ENCODE measurements around the gene CRMP1. TPM values are rescaled to one million over a fixed set of nuclear protein-coding genes. Genes with fewer than 3 reads are reported as not detected.

CRMP1 gene
- total RNA-seq, 1 experiment from 2014 or later: 0.07 TPM

DNA sequence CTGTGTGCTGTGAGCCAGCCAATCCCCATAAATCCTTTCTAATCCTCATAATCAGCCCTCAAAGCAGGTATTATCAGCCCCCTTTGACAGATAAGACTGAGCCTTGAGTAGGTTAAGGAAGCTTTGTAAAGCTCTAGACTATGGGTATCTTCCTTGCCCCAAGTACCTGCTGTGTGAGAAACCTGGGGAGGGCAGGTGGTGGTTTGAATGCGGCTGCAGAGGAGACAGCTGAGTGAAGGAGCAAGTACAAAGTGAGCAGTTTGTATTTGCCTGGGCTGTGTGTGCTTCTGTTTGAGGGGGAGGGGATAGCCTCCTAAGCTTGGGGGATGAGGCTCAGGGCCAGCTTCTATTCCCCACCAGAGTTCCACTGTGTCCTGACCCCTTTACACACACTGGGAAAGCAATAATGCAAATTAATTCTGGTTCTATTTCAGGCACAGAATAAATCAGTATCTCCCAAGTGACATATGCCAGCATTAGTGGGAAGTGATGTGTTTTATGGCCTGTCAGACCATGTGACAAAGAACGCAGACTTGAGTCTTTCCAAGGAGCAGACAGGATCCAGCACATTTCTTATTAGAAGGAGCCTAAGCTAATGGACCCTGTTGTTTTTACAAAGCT is 118.4 kb downstream of the CRMP1 start:
- no peak for DNase-seq (ENCODE audit: extremely low read depth, low read depth)

DNA sequence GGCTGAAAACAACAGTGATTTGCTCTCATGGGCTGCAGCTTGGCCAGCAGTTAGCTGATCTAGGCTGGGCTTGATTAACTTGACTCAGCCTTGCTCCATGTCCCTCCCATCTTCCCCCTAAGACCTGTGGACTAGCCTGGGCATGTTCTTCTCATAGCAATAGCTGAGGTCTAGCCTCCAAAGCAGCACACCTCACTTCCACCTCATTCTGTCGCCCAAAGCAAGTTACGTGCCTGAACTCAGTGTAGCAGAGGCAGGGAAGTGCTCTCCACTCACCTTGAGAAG is 119.7 kb downstream of the CRMP1 start:
- DNase-seq (ENCODE audit: extremely low read depth, low read depth): no peak

GRCh38 chr4:5772528-5773270 is 120.2 kb downstream of the CRMP1 start:
- DNase-seq (ENCODE audit: extremely low read depth, low read depth): no peak

Small RNA genes within 50 kb of the gene (small RNA-seq; reads per million reads assigned to genes)
- gene MIR378D1: 0 to 0.18 reads per million in 2 experiments

Other genes starting within 250 kb of the CRMP1 start
- gene EVC2, start 184.5 kb downstream of the CRMP1 start, total RNA-seq (2014; rRNA removed; shearing (Covaris generic)): not detected in 2 replicates
- 1.9 and 3.1 TPM in 2 replicates for gene EVC, start 181.9 kb downstream of the CRMP1 start, total RNA-seq (2014; rRNA removed; shearing (Covaris generic))
- gene C4orf50, start 125.3 kb upstream of the CRMP1 start, total RNA-seq (2014; rRNA removed; shearing (Covaris generic)): not detected in 2 replicates